Measurements from ENCODE around the gene HMGCL. TPM values are rescaled to one million over a fixed set of nuclear protein-coding genes. Genes with fewer than 3 reads are reported as not detected.
"Not testable (repeated sequence)": the region's sequence is repeated elsewhere in the genome, so short reads cannot be mapped to it uniquely, and the experiment has no call there.

The HMGCL gene
- total RNA-seq, 1 donor, result 31.8 TPM

DNA sequence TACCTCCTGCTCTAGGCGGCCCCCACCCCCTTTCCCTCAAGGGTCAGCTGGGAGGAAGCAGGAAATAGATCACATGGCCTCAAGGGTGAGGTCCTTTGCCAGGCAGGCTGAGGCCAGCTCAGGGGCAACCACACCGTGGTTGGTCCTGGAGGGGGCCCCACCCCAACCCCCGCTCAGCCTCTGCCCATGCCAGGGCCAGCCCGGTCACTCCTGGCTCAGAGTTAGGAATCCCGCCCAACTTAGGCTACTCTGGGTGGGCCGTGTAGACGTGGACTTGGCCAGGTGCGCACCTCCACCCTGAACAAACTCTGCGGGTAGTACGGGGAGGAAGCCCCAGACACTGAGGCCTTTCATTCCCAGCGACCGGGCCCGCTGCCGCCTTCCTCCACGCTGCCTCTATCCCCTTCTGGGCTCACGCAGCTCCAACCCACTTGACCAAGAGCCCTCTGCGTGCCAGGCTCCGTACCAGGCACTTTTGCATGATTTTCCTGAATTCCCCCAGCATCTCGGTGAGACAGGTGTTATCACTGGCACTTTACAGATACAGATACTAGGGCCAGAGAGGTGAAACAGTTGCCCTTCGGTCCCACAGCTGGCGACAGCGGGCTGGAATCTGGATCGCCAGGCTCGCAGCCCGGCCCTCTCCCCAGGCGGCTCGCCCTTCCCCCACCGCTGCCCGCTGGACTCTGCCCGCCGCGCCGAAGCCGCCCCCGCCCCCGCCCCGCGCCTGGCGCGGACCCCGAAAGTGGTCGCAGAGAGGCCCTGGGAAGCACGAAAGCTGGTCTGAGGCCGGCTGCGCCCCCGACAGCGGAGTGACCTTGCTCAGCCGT lies 25.4 kb downstream of the HMGCL start:
- no peak for DNase-seq (ENCODE audit: low read depth in 2 of 3, low spot score in 2 of 3)

GRCh38 chr1:23799255-23799569 lies 26.0 kb downstream of the HMGCL start:
- no peak for DNase-seq (ENCODE audit: low read depth in 2 of 3, low spot score in 2 of 3)

- no peak for DNase-seq (ENCODE audit: low read depth in 2 of 3, low spot score in 2 of 3)
Observed at GRCh38 chr1:23798662-23799142, 26.5 kb downstream of the HMGCL start.

GRCh38 chr1:23797478-23798448 lies 27.5 kb downstream of the HMGCL start:
- no peak for DNase-seq (ENCODE audit: low read depth in 2 of 3, low spot score in 2 of 3)

DNA sequence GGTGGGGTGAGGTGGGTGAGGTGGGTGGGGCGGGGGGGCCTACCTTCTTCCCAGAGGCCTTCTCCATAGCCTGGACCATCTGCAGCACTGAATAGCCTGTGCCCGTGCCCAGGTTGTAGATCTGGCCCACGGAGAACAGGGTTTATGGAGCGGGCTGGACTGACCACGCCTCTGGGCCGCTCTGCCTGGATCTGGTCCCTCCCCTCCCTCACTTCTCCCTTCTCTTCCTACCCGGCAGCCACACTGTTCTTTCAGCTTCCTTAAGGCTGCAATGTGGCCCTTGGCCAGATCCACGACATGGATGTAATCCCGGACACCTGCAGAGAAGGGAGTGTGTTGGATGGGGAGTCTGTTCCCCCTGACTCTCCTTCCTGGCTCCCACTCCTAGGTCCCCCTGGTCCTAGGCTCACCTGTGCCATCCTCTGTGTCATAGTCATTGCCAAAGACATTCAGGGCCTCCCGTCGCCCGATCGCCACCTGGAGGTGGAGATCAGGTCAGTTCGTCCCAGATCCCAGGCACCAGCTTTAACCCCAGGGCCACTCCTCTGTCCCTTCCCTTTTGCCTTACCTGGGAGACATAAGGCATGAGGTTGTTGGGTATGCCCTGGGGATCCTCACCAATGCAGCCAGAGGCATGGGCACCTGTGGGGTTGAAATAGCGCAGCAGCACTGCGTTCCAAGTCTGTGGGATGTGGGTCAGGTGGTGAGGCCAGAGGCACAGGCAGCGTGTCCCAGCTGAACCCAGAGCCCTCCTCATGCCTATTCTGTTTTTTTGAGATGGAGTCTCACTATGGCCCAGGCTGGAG lies 28.6 kb downstream of the HMGCL start:
- DNase-seq (ENCODE audit: low read depth in 2 of 3, low spot score in 2 of 3), result no peak

DNA sequence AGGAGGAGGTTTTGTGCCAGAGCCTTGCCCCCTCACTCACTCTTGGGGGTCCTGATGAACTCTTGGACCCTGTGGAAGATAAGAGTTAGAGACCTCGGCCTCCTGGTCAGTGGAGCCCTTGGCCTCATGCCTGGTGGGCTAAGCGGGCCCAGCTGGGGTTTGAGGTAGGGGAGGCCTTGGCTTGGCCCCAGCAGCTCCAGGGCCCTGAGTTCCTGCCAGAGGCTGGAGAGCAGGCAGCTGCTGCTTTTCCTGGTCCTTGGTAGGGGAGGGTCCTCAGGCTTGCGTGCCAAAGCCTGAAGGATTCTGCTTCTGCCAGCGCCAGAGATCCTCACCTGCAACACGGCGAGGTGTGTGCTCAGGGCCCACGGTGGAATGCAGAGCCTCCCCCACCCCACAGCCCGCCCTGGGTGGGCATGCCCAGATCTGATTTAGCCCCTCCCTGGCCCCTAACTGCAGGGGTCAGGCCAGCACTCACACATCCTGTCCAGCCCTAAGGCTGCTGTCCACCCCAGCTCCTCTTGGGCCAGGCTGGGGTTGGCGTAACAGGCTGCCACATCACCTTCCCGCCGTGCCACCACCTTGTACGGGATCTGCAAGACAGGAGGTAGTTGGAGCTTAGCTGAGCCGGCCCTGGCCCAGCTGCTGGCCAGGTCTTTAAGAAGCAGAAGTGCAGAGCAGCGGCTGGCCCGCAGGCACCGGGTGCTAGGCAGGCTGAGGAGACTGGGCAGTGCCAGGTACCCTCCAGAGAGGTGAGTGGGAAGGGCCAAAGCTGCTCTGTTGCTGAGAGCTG lies 29.4 kb downstream of the HMGCL start:
- no peak for DNase-seq (ENCODE audit: low read depth in 2 of 3, low spot score in 2 of 3)

GRCh38 chr1:23794732-23795182 lies 30.5 kb downstream of the HMGCL start:
- DNase-seq (ENCODE audit: low read depth in 2 of 3, low spot score in 2 of 3), result not testable (repeated sequence)

DNA sequence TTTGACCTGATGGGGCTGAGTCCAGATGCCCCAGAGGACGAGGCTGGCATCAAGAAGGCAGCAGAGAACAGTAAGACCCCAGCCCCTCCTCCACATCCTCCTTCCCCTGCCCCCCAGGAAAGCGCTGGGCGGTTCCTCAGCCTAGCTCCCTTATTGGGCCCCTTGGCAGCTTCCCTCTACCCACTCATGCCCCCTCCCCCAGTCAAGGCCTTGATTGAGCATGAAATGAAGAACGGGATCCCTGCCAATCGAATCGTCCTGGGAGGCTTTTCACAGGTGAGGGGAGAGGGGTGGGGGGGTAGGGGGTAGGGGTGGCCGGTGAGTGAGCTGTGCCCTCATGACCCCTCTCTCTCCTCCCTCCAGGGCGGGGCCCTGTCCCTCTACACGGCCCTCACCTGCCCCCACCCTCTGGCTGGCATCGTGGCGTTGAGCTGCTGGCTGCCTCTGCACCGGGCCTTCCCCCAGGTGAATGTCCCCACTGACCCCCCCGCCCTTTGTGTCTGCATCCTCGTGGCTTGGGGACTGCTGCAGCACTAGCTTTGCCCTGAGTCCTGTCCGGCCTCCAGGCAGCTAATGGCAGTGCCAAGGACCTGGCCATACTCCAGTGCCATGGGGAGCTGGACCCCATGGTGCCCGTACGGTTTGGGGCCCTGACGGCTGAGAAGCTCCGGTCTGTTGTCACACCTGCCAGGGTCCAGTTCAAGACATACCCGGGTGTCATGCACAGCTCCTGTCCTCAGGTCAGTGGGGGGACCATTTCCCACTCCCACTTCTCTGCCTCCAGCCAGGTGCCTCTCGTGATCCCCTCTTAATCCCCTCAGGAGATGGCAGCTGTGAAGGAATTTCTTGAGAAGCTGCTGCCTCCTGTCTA lies 31.1 kb downstream of the HMGCL start:
- no peak for DNase-seq (ENCODE audit: low read depth in 2 of 3, low spot score in 2 of 3)

DNA sequence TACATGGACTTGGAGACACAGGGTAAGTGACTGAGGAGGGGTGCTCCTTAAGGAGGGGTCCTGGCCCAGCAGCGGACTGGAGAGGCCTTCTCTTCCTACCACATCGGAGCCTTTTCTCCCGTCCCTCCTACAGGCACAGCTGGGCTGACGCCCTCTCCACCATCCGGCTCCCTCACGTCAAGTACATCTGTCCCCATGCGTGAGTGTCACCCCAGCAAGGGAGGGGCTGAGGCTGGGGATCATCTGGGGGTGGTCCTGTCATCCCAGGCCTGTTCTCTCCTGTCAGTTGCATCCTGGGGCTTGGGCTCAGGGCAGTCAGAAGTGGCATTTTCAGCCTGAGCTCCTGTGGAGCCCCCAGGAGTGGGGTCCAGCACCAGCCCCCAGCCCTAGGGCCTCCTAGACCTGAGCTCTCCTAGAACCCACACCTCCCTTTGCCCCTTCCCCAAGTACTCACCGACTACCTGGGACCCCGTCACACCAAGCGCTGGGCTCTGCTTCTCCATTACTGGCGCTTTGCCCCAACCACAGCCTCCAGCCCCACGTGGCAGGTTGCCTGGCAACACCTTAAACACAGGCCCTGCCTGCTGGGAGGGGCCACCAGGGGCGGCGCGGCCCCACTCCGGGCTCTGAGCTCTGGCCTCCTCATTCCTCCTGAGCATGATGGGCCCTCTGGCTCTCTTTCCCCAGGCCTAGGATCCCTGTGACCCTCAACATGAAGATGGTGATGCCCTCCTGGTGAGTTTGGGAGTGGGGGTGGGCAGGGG lies 32.0 kb downstream of the HMGCL start:
- DNase-seq (ENCODE audit: low read depth in 2 of 3, low spot score in 2 of 3), result peak in 1 of 3 donors; percentile 78

DNA sequence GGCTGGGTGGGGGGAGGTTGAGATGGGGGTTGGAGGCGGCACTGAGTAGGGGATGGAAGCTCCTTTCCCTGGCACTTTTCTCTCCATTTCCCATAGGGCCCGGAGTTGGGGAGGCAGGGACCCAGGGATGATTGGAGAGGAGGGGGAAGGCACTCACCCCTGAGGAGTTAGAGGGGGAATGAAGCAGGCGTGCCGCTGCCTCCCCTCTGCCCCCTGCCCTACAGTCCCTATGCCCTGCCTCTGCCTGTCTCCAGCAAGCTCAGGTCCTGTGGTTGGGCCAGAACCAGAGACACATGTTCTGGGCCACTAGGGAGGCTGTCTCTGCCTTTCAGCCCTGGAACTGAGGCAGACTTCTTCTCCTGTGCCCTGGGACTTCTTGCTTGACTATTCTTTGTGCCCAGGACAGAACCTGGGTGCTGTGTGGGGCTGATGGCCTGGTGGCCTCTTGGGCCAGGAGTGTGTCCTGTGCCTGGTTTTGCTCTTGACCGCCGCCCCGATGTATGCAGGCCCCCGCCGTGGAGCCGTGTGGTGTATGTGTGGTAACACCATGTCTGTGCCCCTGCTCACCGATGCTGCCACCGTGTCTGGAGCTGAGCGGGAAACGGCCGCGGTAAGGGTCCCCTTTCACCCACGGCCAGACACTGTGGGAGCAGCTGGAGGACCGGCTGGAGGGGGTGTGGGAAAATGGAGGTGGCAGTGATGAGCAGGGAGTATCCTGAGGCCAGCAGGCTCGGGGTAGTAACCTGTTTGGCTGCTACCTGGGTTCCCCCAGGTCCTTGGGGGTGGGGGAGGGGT lies 32.9 kb downstream of the HMGCL start:
- no peak for DNase-seq (ENCODE audit: low read depth in 2 of 3, low spot score in 2 of 3)

GRCh38 chr1:23791516-23792047 lies 33.6 kb downstream of the HMGCL start:
- DNase-seq (ENCODE audit: low read depth in 2 of 3, low spot score in 2 of 3), result no peak

GRCh38 chr1:23790696-23791515 lies 34.3 kb downstream of the HMGCL start, which contains the start of gene LYPLA2:
TSS of gene LYPLA2 (plus strand) at chr1:23791145. CDS start at chr1:23792683, 1,538 bp downstream.
- DNase-seq (ENCODE audit: low read depth in 2 of 3, low spot score in 2 of 3), result peak; percentile 65 to 87 (median 80)

- DNase-seq (ENCODE audit: low read depth in 2 of 3, low spot score in 2 of 3), result no peak
Observed at GRCh38 chr1:23788695-23789094, 36.5 kb downstream of the HMGCL start.

DNA sequence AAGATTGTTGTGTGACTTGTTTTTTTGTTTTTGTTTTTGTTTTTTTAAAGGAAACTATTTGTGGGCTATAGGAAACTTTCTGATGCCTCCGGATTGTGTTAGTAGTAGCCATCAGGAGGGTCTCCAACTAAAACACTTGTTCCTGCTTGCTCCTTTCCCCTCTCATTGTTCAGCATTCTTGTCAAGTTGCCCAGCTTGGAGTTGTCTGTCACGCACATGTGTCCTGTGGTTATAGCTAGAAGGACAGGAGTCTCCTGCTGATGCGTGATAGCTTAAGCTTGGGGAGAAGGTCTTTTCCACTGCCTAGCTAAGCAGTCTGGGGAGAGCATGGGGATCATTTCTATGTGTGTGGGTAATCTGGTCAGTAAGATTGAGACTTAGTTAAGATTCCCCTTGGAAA lies 37.5 kb downstream of the HMGCL start:
- DNase-seq (ENCODE audit: low read depth in 2 of 3, low spot score in 2 of 3), result no peak

GRCh38 chr1:23784846-23785245 lies 40.4 kb downstream of the HMGCL start:
- no peak for DNase-seq (ENCODE audit: low read depth in 2 of 3, low spot score in 2 of 3)

DNA sequence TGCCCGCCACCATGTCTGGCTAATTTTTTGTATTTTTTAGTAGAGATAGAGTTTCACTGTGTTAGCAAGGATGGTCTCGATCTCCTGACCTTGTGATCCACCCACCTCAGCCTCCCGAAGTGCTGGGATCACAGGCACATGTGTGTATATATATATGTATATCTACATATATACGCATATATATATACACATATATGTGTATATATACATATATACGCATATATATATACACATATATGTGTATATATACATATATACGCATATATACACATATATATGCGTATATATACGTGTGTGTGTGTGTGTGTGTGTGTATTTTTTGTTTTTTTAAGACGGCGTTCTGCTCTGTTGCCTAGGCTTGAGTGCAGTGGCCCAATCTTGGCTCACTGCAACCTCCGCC lies 42.1 kb downstream of the HMGCL start:
- not testable (repeated sequence) for DNase-seq (ENCODE audit: low read depth in 2 of 3, low spot score in 2 of 3)
